Hepatocyte (in vitro differentiated cells): ENCODE results near the gene HOMER1. TPM values are rescaled to one million over a fixed set of nuclear protein-coding genes. Genes with fewer than 3 reads are reported as not detected.

Experiments
- DNase-seq: peaks from one replicate; pipeline ENCODE4 v3.0.0-alpha.2; 2016; ENCODE audit warnings: low spot score
- H2AFZ ChIP-seq: fragments of 200-600 bp; sonication (generic); 2 replicates; pipeline ENCODE4 v1.6.0; 2016; ENCODE audit warnings: antibody characterized with exemption, mild to moderate bottlenecking
- H3K27ac ChIP-seq: fragments of 200-600 bp; sonication (generic); 2 replicates; pipeline ENCODE4 v1.5.1; 2016; ENCODE audit warnings: mild to moderate bottlenecking
- H3K27me3 ChIP-seq: fragments of 200-600 bp; sonication (generic); 2 replicates; pipeline ENCODE4 v1.6.1; 2016
- H3K36me3 ChIP-seq: fragments of 200-600 bp; sonication (generic); replicated peaks from 2 replicates; pipeline ENCODE4 v1.5.1; 2016; ENCODE audit warnings: low read depth; ENCODE audit not compliant: insufficient read depth
- H3K4me1 ChIP-seq: fragments of 200-600 bp; sonication (generic); 2 replicates; pipeline ENCODE4 v1.5.1; 2016; ENCODE audit warnings: mild to moderate bottlenecking, moderate library complexity; ENCODE audit not compliant: insufficient read depth
- H3K4me2 ChIP-seq: fragments of 200-600 bp; sonication (generic); 2 replicates; pipeline ENCODE4 v1.6.0; 2016
- H3K4me3 ChIP-seq: fragments of 200-600 bp; sonication (generic); 2 replicates; pipeline ENCODE4 v1.5.1; 2016; ENCODE audit warnings: mild to moderate bottlenecking
- H3K79me2 ChIP-seq: fragments of 200-600 bp; sonication (generic); 2 replicates; pipeline ENCODE4 v1.6.0; 2017; ENCODE audit warnings: mild to moderate bottlenecking
- H3K9me2 ChIP-seq: fragments of 200-600 bp; sonication (generic); replicated peaks from 2 replicates; pipeline ENCODE4 v1.6.0; 2017; ENCODE audit warnings: mild to moderate bottlenecking; ENCODE audit not compliant: insufficient read depth
- H3K9me3 ChIP-seq: fragments of 200-600 bp; sonication (generic); 2 replicates; pipeline ENCODE4 v1.5.1; 2016; ENCODE audit warnings: low read depth, mild to moderate bottlenecking
- H4K20me1 ChIP-seq: fragments of 200-600 bp; sonication (generic); 2 replicates; pipeline ENCODE4 v1.6.0; 2016; ENCODE audit warnings: mild to moderate bottlenecking; ENCODE audit not compliant: insufficient read depth, poor library complexity, severe bottlenecking
- CTCF ChIP-seq: fragments of 200-600 bp; sonication (generic); IDR thresholded peaks from 2 replicates; pipeline ENCODE4 v1.5.1; 2016; ENCODE audit warnings: antibody characterized with exemption, mild to moderate bottlenecking; ENCODE audit not compliant: poor library complexity
- EZH2 ChIP-seq: fragments of 200-600 bp; sonication (generic); IDR thresholded peaks from 2 replicates; pipeline ENCODE4 v1.6.1; 2016; ENCODE audit warnings: antibody characterized with exemption, mild to moderate bottlenecking, borderline replicate concordance
- EZH2phosphoT487 ChIP-seq: fragments of 200-600 bp; sonication (generic); IDR thresholded peaks from one replicate; pipeline ENCODE4 v1.6.1; 2018; ENCODE audit warnings: antibody characterized with exemption, mild to moderate bottlenecking, low read depth, moderate library complexity; ENCODE audit not compliant: unreplicated experiment, severe bottlenecking
- WGBS: methylation state at CpG from one replicate; pipeline ENCODE4 v1.1.6; 2016; ENCODE audit warnings: low lambda C conversion rate; ENCODE audit errors: missing lambda C conversion rate; 5-methylcytosine and 5-hydroxymethylcytosine counted together
- polyA plus RNA-seq: library from polyadenylated mRNA; unstranded; fragments of >200 nt; fragmentation: Nextera tagmentation; extraction: Ambion mirVana; gene quantifications from 2 replicates; pipeline ENCODE4 v1.2.1, GENCODE V29; 2016
- total RNA-seq: library from RNA; depleted of rRNA; stranded (reverse); fragments of >200 nt; gene quantifications from 2 replicates; pipeline ENCODE4 v1.2.3, GENCODE V29; 2014

Gene HOMER1
- total and polyA plus RNA-seq, 2 experiments from 2014 or later, result 12.0 to 14.2 TPM

- peaks cover 14% of the 10 kb centered on the region for H3K79me2 ChIP-seq
- H3K9me2 ChIP-seq, result no peaks in the 10 kb centered on the region
- no peak for DNase-seq
- no peak for TF ChIP-seq EZH2
- no peak for TF ChIP-seq EZH2phosphoT487
- no peak for TF ChIP-seq CTCF
- H2AFZ ChIP-seq, result no peak overlapping the region
- no peaks in the 10 kb centered on the region for H3K36me3 ChIP-seq
- H3K4me3 ChIP-seq, result no peak overlapping the region
- no peaks in the 10 kb centered on the region for H3K4me1 ChIP-seq
- H3K27ac ChIP-seq, result no peak overlapping the region
- H3K9me3 ChIP-seq, result no peaks in the 10 kb centered on the region
- H3K4me2 ChIP-seq, result no peak overlapping the region
- H4K20me1 ChIP-seq, result no peaks in the 10 kb centered on the region
- no peaks in the 10 kb centered on the region for H3K27me3 ChIP-seq
- WGBS, result 73% methylated on average over 2 of the region's 2 CpGs
Observed at GRCh38 chr5:79459626-79460025, 54.3 kb downstream of the HOMER1 start.

- peaks cover 3% of the 10 kb centered on the region for H3K79me2 ChIP-seq
- no peak for DNase-seq
- no peaks in the 10 kb centered on the region for H4K20me1 ChIP-seq
- no peaks in the 10 kb centered on the region for H3K36me3 ChIP-seq
- H3K9me3 ChIP-seq, result no peaks in the 10 kb centered on the region
- no peak overlapping the region for H2AFZ ChIP-seq
- no peak overlapping the region for H3K4me2 ChIP-seq
- no peak overlapping the region for H3K27ac ChIP-seq
- H3K4me3 ChIP-seq, result no peak overlapping the region
- H3K9me2 ChIP-seq, result no peaks in the 10 kb centered on the region
- H3K27me3 ChIP-seq, result no peaks in the 10 kb centered on the region
- 90% methylated on average over 2 of the region's 2 CpGs for WGBS
- no peaks in the 10 kb centered on the region for H3K4me1 ChIP-seq
- TF ChIP-seq EZH2, result no peak
- TF ChIP-seq CTCF, result no peak
- TF ChIP-seq EZH2phosphoT487, result no peak
Observed at GRCh38 chr5:79456890-79457583, 56.9 kb downstream of the HOMER1 start.

DNA sequence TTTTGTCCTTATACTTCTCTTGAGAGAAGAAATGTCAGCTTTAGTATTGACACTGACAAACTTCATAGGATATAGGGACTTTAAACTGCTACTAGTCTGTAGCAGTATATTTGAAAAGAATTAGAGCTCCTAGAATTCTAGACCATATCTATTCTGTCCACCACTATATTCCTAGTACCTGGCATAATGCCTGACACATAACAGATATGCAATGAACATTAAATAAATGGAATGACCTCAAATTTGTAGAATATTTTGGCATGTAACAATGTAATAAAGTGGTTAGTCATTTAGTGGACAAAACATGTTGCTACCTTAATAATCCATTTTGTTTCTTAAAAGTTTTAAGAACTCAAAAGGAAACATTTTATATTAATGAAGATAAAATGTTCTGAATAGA is 57.5 kb downstream of the HOMER1 start:
- Histone ChIP-seq H3K9me3 (no peaks in the 10 kb centered on the region), H3K9me2 (no peaks in the 10 kb centered on the region), H3K27me3 (no peaks in the 10 kb centered on the region), H3K79me2 (peaks cover 3% of the 10 kb centered on the region), H3K27ac (no peak overlapping the region), H3K4me3 (no peak overlapping the region), H3K4me2 (no peak overlapping the region), H2AFZ (no peak overlapping the region), H3K36me3 (no peaks in the 10 kb centered on the region), H4K20me1 (no peaks in the 10 kb centered on the region), H3K4me1 (no peaks in the 10 kb centered on the region)
- TF ChIP-seq EZH2, result no peak
- no peak for TF ChIP-seq CTCF
- TF ChIP-seq EZH2phosphoT487, result no peak
- no peak for DNase-seq
